ENCODE measurements around the gene TMEM63B. TPM values are rescaled to one million over a fixed set of nuclear protein-coding genes. Genes with fewer than 3 reads are reported as not detected.

Gene TMEM63B
- total and polyA plus RNA-seq, 9 of the 15 experiments (the other 6 are each of a cell fraction or from before 2014, with no cell fraction given) = 0.14 to 39.4 (median 14.4) TPM

DNA sequence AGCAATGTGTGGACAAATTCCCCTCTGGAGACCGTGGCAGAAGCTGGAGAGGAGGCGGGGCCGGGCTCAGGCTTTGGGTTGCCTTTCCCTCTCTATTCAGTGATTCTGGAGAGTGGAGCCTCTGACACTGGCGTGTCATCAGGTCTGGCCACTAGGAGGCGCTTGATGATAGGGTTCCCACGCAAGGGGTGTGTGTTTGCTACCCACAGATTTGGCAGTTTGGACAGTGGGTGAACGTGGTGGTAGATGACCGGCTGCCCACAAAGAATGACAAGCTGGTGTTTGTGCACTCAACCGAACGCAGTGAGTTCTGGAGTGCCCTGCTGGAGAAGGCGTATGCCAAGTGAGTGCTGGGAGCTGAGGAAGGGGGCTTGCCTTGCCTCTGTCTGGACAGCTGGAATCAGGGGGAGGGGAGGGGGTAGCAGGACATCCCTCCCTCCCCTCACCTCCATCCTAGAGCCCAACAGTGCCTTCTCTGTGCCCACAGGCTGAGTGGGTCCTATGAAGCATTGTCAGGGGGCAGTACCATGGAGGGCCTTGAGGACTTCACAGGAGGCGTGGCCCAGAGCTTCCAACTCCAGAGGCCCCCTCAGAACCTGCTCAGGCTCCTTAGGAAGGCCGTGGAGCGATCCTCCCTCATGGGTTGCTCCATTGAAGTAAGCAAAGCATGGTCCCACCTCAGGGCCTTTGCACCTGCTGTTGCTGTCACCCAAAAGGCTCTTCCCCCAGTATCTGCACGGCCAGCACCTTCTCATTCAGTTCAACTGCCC lies 45.6 kb downstream of the TMEM63B start (continued):
- no peak for TF ChIP-seq RFX5 (IDR thresholded peaks at IDR 0.05; ENCODE audit: low read depth, low read length)
- peak; percentile 42; the same call in 1 of the 2 replicates for TF ChIP-seq GABPB1 (CRISPR knock-in tag; IDR thresholded peaks at IDR 0.05)
- TF ChIP-seq SMAD4 (CRISPR knock-in tag; conservative IDR thresholded peaks at IDR 0.05) = no peak
- TF ChIP-seq, protein P1, sequence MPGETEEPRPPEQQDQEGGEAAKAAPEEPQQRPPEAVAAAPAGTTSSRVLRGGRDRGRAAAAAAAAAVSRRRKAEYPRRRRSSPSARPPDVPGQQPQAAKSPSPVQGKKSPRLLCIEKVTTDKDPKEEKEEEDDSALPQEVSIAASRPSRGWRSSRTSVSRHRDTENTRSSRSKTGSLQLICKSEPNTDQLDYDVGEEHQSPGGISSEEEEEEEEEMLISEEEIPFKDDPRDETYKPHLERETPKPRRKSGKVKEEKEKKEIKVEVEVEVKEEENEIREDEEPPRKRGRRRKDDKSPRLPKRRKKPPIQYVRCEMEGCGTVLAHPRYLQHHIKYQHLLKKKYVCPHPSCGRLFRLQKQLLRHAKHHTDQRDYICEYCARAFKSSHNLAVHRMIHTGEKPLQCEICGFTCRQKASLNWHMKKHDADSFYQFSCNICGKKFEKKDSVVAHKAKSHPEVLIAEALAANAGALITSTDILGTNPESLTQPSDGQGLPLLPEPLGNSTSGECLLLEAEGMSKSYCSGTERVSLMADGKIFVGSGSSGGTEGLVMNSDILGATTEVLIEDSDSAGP (CRISPR knock-in tag; IDR thresholded peaks at IDR 0.05) = no peak
- TF ChIP-seq, protein P2, sequence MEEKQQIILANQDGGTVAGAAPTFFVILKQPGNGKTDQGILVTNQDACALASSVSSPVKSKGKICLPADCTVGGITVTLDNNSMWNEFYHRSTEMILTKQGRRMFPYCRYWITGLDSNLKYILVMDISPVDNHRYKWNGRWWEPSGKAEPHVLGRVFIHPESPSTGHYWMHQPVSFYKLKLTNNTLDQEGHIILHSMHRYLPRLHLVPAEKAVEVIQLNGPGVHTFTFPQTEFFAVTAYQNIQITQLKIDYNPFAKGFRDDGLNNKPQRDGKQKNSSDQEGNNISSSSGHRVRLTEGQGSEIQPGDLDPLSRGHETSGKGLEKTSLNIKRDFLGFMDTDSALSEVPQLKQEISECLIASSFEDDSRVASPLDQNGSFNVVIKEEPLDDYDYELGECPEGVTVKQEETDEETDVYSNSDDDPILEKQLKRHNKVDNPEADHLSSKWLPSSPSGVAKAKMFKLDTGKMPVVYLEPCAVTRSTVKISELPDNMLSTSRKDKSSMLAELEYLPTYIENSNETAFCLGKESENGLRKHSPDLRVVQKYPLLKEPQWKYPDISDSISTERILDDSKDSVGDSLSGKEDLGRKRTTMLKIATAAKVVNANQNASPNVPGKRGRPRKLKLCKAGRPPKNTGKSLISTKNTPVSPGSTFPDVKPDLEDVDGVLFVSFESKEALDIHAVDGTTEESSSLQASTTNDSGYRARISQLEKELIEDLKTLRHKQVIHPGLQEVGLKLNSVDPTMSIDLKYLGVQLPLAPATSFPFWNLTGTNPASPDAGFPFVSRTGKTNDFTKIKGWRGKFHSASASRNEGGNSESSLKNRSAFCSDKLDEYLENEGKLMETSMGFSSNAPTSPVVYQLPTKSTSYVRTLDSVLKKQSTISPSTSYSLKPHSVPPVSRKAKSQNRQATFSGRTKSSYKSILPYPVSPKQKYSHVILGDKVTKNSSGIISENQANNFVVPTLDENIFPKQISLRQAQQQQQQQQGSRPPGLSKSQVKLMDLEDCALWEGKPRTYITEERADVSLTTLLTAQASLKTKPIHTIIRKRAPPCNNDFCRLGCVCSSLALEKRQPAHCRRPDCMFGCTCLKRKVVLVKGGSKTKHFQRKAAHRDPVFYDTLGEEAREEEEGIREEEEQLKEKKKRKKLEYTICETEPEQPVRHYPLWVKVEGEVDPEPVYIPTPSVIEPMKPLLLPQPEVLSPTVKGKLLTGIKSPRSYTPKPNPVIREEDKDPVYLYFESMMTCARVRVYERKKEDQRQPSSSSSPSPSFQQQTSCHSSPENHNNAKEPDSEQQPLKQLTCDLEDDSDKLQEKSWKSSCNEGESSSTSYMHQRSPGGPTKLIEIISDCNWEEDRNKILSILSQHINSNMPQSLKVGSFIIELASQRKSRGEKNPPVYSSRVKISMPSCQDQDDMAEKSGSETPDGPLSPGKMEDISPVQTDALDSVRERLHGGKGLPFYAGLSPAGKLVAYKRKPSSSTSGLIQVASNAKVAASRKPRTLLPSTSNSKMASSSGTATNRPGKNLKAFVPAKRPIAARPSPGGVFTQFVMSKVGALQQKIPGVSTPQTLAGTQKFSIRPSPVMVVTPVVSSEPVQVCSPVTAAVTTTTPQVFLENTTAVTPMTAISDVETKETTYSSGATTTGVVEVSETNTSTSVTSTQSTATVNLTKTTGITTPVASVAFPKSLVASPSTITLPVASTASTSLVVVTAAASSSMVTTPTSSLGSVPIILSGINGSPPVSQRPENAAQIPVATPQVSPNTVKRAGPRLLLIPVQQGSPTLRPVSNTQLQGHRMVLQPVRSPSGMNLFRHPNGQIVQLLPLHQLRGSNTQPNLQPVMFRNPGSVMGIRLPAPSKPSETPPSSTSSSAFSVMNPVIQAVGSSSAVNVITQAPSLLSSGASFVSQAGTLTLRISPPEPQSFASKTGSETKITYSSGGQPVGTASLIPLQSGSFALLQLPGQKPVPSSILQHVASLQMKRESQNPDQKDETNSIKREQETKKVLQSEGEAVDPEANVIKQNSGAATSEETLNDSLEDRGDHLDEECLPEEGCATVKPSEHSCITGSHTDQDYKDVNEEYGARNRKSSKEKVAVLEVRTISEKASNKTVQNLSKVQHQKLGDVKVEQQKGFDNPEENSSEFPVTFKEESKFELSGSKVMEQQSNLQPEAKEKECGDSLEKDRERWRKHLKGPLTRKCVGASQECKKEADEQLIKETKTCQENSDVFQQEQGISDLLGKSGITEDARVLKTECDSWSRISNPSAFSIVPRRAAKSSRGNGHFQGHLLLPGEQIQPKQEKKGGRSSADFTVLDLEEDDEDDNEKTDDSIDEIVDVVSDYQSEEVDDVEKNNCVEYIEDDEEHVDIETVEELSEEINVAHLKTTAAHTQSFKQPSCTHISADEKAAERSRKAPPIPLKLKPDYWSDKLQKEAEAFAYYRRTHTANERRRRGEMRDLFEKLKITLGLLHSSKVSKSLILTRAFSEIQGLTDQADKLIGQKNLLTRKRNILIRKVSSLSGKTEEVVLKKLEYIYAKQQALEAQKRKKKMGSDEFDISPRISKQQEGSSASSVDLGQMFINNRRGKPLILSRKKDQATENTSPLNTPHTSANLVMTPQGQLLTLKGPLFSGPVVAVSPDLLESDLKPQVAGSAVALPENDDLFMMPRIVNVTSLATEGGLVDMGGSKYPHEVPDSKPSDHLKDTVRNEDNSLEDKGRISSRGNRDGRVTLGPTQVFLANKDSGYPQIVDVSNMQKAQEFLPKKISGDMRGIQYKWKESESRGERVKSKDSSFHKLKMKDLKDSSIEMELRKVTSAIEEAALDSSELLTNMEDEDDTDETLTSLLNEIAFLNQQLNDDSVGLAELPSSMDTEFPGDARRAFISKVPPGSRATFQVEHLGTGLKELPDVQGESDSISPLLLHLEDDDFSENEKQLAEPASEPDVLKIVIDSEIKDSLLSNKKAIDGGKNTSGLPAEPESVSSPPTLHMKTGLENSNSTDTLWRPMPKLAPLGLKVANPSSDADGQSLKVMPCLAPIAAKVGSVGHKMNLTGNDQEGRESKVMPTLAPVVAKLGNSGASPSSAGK (IDR thresholded peaks at IDR 0.05) = no peak
- no peak for TF ChIP-seq PHB2 (IDR thresholded peaks at IDR 0.05; ENCODE audit: low read depth)
- TF ChIP-seq KDM4B (IDR thresholded peaks at IDR 0.05; ENCODE audit: borderline replicate concordance in 2 of 2, low read depth in 1 of 2) = no peak
- TF ChIP-seq MAFG (tag; conservative IDR thresholded peaks at IDR 0.05) = no peak
- TF ChIP-seq FOXJ3 (CRISPR knock-in tag; IDR thresholded peaks at IDR 0.05) = no peak
- TF ChIP-seq POLR3G (IDR thresholded peaks at IDR 0.05; ENCODE audit: extremely low read depth, insufficient read length, insufficient replicate concordance) = no peak
- TF ChIP-seq, protein P3, sequence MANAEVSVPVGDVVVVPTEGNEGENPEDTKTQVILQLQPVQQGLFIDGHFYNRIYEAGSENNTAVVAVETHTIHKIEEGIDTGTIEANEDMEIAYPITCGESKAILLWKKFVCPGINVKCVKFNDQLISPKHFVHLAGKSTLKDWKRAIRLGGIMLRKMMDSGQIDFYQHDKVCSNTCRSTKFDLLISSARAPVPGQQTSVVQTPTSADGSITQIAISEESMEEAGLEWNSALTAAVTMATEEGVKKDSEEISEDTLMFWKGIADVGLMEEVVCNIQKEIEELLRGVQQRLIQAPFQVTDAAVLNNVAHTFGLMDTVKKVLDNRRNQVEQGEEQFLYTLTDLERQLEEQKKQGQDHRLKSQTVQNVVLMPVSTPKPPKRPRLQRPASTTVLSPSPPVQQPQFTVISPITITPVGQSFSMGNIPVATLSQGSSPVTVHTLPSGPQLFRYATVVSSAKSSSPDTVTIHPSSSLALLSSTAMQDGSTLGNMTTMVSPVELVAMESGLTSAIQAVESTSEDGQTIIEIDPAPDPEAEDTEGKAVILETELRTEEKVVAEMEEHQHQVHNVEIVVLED (CRISPR knock-in tag; IDR thresholded peaks at IDR 0.05) = no peak
